ENCODE measurements around the gene INPP5E.

GRCh38 chr9:136412962-136413361, 26.7 kb downstream of the INPP5E start:
- TF ChIP-seq POLR2A (IDR thresholded peaks at IDR 0.05; ENCODE audit: low read depth) (no peak), EP300 (IDR thresholded peaks at IDR 0.05) (no peak), POLR2AphosphoS5 (IDR thresholded peaks at IDR 0.05) (no peak)
- TF ChIP-seq, protein P1, sequence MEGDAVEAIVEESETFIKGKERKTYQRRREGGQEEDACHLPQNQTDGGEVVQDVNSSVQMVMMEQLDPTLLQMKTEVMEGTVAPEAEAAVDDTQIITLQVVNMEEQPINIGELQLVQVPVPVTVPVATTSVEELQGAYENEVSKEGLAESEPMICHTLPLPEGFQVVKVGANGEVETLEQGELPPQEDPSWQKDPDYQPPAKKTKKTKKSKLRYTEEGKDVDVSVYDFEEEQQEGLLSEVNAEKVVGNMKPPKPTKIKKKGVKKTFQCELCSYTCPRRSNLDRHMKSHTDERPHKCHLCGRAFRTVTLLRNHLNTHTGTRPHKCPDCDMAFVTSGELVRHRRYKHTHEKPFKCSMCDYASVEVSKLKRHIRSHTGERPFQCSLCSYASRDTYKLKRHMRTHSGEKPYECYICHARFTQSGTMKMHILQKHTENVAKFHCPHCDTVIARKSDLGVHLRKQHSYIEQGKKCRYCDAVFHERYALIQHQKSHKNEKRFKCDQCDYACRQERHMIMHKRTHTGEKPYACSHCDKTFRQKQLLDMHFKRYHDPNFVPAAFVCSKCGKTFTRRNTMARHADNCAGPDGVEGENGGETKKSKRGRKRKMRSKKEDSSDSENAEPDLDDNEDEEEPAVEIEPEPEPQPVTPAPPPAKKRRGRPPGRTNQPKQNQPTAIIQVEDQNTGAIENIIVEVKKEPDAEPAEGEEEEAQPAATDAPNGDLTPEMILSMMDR (IDR thresholded peaks at IDR 0.05): no peak

Measured in esophagus muscularis mucosa (tissue), 4 donors.